B cell (primary cell): ENCODE measurements around the gene RHCE.

Experiments
- CTCF ChIP-seq: fragments of 200-600 bp; IDR thresholded peaks from one replicate; pipeline ENCODE4 v1.8.0; 2022; ENCODE audit warnings: antibody characterized with exemption, mild to moderate bottlenecking
- EZH2 ChIP-seq: IDR thresholded peaks from 2 replicates; pipeline ENCODE4 v1.6.1; 2012; ENCODE audit warnings: borderline replicate concordance, low read depth, mild to moderate bottlenecking, moderate library complexity, low read length; ENCODE audit not compliant: insufficient read depth, poor library complexity, severe bottlenecking

GRCh38 chr1:25347556-25347955 is 73.1 kb downstream of the RHCE start:
- no peak for TF ChIP-seq CTCF
- TF ChIP-seq EZH2: no peak
